Panc1 (cell line): ENCODE data around the gene ASAP2. TPM values are rescaled to one million over a fixed set of nuclear protein-coding genes. Genes with fewer than 3 reads are reported as not detected.

Experiments used
- ATAC-seq: fragments of 200-7000 bp; cut with Tn5 transposase; 2 replicates; pipeline ENCODE4 v1.9.1; 2020; ENCODE audit warnings: mild to moderate bottlenecking, moderate library complexity
- BruUV-seq: library from RNA; stranded (reverse); fragments of 400-500 nt; replicated peaks from 2 replicates; lab custom pipeline; 2021; lab: Mats Ljungman, UMichigan
- CTCF ChIA-PET: fragments of 300-600 bp; sonication (Branson Sonifier 250); formaldehyde crosslinking; loops from one replicate; lab custom pipeline; 2022; ENCODE audit warnings: antibody characterized with exemption; lab: Charles Lee
- POLR2A ChIA-PET: fragments of 300-600 bp; sonication (Branson Sonifier 250); formaldehyde crosslinking; loops from one replicate; lab custom pipeline; 2022; ENCODE audit warnings: antibody characterized with exemption; lab: Charles Lee
- DNase-seq: peaks from one replicate; pipeline ENCODE4 v3.0.0-alpha.2; 2010; ENCODE audit warnings: low read depth, low spot score
- H3K27ac ChIP-seq: 2 replicates; pipeline ENCODE4 v1.5.1; 2011; ENCODE audit warnings: mild to moderate bottlenecking, low read length, inconsistent platforms
- H3K27me3 ChIP-seq: fragments of 200-500 bp; sonication (Bioruptor generic); 2 replicates; pipeline ENCODE4 v1.6.0; 2014; ENCODE audit warnings: low read length, inconsistent platforms; ENCODE audit not compliant: control insufficient read depth, insufficient read depth
- H3K36me3 ChIP-seq: fragments of 200-500 bp; sonication (Bioruptor generic); 2 replicates; pipeline ENCODE4 v1.5.1; 2014; ENCODE audit warnings: inconsistent platforms, mild to moderate bottlenecking, low read length, moderate library complexity; ENCODE audit not compliant: control insufficient read depth, insufficient read depth
- H3K4me1 ChIP-seq: 2 replicates; pipeline ENCODE4 v1.5.1; 2011; ENCODE audit warnings: inconsistent platforms, mild to moderate bottlenecking, low read length, moderate library complexity; ENCODE audit not compliant: control insufficient read depth, insufficient read depth
- H3K4me3 ChIP-seq, 2 experiments: 2 replicates each; pipeline ENCODE4 v1.5.1; 2011 to 2012; ENCODE audit warnings: low read depth in 2 of 2, low read length in 2 of 2, mild to moderate bottlenecking in 2 of 2, inconsistent platforms in 1 of 2, moderate library complexity in 1 of 2
- H3K9me3 ChIP-seq: fragments of 200-500 bp; sonication (Bioruptor generic); 2 replicates; pipeline ENCODE4 v1.5.1; 2014; ENCODE audit warnings: low read depth, mild to moderate bottlenecking, inconsistent platforms, low read length, moderate library complexity; ENCODE audit not compliant: control insufficient read depth, insufficient read depth
- POLR2AphosphoS5 ChIP-seq: IDR thresholded peaks from 2 replicates; pipeline ENCODE4 v1.6.1; 2012; ENCODE audit warnings: mild to moderate bottlenecking, low read depth, low read length, moderate library complexity
- SIN3A ChIP-seq: IDR thresholded peaks from 2 replicates; pipeline ENCODE4 v1.6.1; 2012; ENCODE audit warnings: low read depth, mild to moderate bottlenecking, low read length, moderate library complexity, borderline replicate concordance; ENCODE audit not compliant: insufficient read depth
- TCF7L2 ChIP-seq: IDR thresholded peaks from 2 replicates; pipeline ENCODE4 v1.6.1; 2011; ENCODE audit warnings: mild to moderate bottlenecking, low read depth, low read length, inconsistent platforms
- in situ Hi-C: cut with HindIII; loops from 2 replicates; pipeline ENCODE4 v1.10.0; 2016; ENCODE audit warnings: low sequenced_read_pairs, low pct_unique_long_range_greater_than_20kb
- intact Hi-C: fragments of 100-400 bp; cut with micrococcal nuclease; formaldehyde crosslinking; loops from one replicate; pipeline ENCODE4 v1.10.0; 2022; ENCODE audit not compliant: unreplicated experiment
- total RNA-seq: library from RNA; stranded (reverse); gene quantifications from one replicate; pipeline ENCODE4 v1.2.1, GENCODE V29; 2021; ENCODE audit not compliant: unreplicated experiment
- TF ChIP-seq, protein P1 (sequence below): fragments of 450-650 bp; IDR thresholded peaks from 2 replicates; pipeline ENCODE4 v1.5.1; 2017; ENCODE audit warnings: mild to moderate bottlenecking
- TF ChIP-seq, protein P2 (sequence below), 2 experiments: IDR thresholded peaks; 2 replicates each; pipeline ENCODE4 v1.6.1; 2011 to 2012; ENCODE audit warnings: low read depth in 2 of 2, control low read depth in 1 of 2, low read length in 1 of 2, mild to moderate bottlenecking in 1 of 2, moderate library complexity in 1 of 2; ENCODE audit not compliant: insufficient read depth in 1 of 2

Gene ASAP2
- total RNA-seq, 1 experiment from 2014 or later, result 107 TPM

DNA sequence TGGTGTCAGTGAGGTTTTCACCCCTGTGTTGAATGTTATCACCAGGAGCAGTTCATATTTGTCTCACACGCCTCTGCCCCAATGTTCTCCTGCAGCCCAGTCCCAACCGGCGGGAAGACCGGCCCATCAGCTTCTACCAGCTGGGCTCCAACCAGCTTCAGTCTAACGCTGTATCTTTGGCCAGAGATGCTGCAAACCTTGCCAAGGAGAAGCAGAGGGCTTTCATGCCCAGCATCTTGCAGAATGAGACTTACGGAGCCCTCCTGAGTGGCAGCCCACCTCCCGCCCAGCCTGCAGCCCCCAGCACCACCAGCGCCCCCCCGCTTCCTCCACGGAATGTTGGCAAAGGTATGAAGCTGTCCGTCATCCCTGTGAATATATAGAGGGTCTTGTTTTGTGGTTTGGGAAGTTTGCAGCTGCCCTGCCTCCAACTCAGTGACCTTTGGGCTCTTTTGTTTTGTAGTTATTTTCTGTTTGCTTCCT, 181.6 kb downstream of the ASAP2 start:
- H3K4me3 ChIP-seq, result no peak overlapping the region
- intact Hi-C loops, result no loop called here
- POLR2A ChIA-PET, result no interaction called here

DNA sequence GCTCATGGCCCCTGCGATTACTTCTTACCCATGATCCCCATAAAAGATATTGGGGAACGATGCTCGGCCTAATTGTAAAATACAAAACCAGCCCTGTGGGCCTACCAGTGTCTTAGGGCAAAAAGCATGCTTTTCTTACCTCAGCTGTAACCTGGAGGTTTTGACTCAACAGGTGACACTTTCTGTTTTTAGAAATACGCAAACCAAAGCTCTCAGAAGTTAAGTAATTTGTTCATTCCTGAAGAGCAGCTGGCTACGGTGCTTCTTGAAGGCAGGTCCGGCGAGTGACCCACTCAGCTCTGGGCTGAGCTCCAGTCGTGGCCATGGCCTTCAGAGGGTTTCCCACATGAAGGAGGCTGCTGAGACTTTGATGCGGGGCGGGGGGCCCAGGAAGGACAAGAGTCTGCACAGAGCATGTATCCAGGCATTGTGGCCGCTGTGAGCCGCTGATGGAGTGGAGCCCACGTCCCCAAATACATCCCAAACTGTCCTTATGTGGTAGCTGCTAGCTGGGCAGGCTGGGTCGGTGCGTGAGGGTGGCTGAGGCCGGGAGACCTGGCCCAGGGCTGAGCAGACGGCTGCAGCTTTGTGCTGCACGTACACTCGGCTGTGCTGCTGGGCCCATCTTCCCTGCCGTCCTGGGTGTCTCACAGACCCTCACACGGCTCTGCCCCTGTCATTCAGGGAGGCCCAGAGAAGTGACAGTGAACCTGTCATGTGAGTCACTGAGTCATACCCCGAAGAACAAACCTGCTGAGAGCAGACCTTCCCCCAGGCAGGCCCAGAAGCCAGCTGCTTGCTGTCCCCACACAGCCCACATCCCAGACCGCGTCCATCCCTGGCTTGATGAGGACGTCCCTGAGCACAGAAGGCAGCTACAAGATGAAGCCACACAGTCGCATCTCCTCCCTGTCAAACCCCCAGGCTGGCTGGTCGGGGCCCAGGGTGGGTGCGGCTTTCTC, 182.6 kb downstream of the ASAP2 start:
- peaks cover 25% of the 10 kb centered on the region for H3K36me3 ChIP-seq
- intact Hi-C loops (no loop called here), in situ Hi-C loops (no loop called here)
- H3K27me3 ChIP-seq, result no peaks in the 10 kb centered on the region
- ChIA-PET CTCF (no interaction called here), POLR2A (no interaction called here)
- H3K27ac ChIP-seq, result no peak overlapping the region
- no peaks in the 10 kb centered on the region; the same call in 1 of the 2 replicates for H3K4me1 ChIP-seq
- TF ChIP-seq, protein P1, sequence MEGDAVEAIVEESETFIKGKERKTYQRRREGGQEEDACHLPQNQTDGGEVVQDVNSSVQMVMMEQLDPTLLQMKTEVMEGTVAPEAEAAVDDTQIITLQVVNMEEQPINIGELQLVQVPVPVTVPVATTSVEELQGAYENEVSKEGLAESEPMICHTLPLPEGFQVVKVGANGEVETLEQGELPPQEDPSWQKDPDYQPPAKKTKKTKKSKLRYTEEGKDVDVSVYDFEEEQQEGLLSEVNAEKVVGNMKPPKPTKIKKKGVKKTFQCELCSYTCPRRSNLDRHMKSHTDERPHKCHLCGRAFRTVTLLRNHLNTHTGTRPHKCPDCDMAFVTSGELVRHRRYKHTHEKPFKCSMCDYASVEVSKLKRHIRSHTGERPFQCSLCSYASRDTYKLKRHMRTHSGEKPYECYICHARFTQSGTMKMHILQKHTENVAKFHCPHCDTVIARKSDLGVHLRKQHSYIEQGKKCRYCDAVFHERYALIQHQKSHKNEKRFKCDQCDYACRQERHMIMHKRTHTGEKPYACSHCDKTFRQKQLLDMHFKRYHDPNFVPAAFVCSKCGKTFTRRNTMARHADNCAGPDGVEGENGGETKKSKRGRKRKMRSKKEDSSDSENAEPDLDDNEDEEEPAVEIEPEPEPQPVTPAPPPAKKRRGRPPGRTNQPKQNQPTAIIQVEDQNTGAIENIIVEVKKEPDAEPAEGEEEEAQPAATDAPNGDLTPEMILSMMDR, result no peak
- no peak for TF ChIP-seq TCF7L2
- no peak for DNase-seq
- no TSS peak for BruUV-seq
- no peaks in the 10 kb centered on the region for H3K9me3 ChIP-seq
- peak; percentile 42; the same call in 1 of the 2 replicates for ATAC-seq
- H3K4me3 ChIP-seq, result no peak overlapping the region

More for the DNA sequence above, 181.6 kb downstream of the ASAP2 start:
- TF ChIP-seq, protein P2, sequence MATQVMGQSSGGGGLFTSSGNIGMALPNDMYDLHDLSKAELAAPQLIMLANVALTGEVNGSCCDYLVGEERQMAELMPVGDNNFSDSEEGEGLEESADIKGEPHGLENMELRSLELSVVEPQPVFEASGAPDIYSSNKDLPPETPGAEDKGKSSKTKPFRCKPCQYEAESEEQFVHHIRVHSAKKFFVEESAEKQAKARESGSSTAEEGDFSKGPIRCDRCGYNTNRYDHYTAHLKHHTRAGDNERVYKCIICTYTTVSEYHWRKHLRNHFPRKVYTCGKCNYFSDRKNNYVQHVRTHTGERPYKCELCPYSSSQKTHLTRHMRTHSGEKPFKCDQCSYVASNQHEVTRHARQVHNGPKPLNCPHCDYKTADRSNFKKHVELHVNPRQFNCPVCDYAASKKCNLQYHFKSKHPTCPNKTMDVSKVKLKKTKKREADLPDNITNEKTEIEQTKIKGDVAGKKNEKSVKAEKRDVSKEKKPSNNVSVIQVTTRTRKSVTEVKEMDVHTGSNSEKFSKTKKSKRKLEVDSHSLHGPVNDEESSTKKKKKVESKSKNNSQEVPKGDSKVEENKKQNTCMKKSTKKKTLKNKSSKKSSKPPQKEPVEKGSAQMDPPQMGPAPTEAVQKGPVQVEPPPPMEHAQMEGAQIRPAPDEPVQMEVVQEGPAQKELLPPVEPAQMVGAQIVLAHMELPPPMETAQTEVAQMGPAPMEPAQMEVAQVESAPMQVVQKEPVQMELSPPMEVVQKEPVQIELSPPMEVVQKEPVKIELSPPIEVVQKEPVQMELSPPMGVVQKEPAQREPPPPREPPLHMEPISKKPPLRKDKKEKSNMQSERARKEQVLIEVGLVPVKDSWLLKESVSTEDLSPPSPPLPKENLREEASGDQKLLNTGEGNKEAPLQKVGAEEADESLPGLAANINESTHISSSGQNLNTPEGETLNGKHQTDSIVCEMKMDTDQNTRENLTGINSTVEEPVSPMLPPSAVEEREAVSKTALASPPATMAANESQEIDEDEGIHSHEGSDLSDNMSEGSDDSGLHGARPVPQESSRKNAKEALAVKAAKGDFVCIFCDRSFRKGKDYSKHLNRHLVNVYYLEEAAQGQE (IDR thresholded peaks at IDR 0.05; ENCODE audit: insufficient read depth in 1 of 2, low read depth in 2 of 2, low read length in 1 of 2), result no peak
- TF ChIP-seq SIN3A (no peak), POLR2AphosphoS5 (no peak), TCF7L2 (no peak)
- TF ChIP-seq, protein P1, result no peak
- in situ Hi-C loops, result no loop called here
- CTCF ChIA-PET, result no interaction called here
- Histone ChIP-seq H3K4me1 (no peaks in the 10 kb centered on the region; the same call in 1 of the 2 replicates), H3K27ac (no peak overlapping the region), H3K36me3 (peaks cover 22% of the 10 kb centered on the region), H3K9me3 (no peaks in the 10 kb centered on the region), H3K27me3 (no peaks in the 10 kb centered on the region)
- ATAC-seq (no peak), DNase-seq (no peak)
- BruUV-seq, result no TSS peak
